CD14-positive monocyte (primary cell): ENCODE measurements around the gene CAMTA1. TPM values are rescaled to one million over a fixed set of nuclear protein-coding genes. Genes with fewer than 3 reads are reported as not detected.

Experiments
- DNase-seq, 3 donors: peaks; one replicate each; pipeline ENCODE4 v3.0.0-alpha.2; 2011 to 2022
- H2AFZ ChIP-seq: 2 replicates; pipeline ENCODE4 v1.6.0; 2012; ENCODE audit warnings: mild to moderate bottlenecking, low read depth, low read length, inconsistent platforms; ENCODE audit not compliant: insufficient read depth, poor library complexity, severe bottlenecking
- H3K27ac ChIP-seq, 2 donors: 1 replicate in 1 of 2; 2 replicates in 1 of 2; pipeline ENCODE4 v1.5.1; 2012 to 2013; ENCODE audit warnings: low read length in 2 of 2, control low read depth in 1 of 2, inconsistent platforms in 1 of 2, low read depth in 1 of 2, mild to moderate bottlenecking in 1 of 2
- H3K27me3 ChIP-seq, 2 donors: one replicate each; pipeline versions ENCODE4 v1.6.0 to v1.6.1; 2011 to 2013; ENCODE audit warnings: low read length in 2 of 2; ENCODE audit not compliant: control insufficient read depth in 2 of 2, insufficient read depth in 2 of 2
- H3K36me3 ChIP-seq, 2 donors: replicated peaks in 1 of 2; 1 replicate in 1 of 2; 2 replicates in 1 of 2; pipeline versions ENCODE4 v1.5.1 to v1.6.1; 2012 to 2013; ENCODE audit warnings: low read length in 2 of 2, control low read depth in 1 of 2, inconsistent platforms in 1 of 2, mild to moderate bottlenecking in 1 of 2; ENCODE audit not compliant: insufficient read depth in 2 of 2, control insufficient read depth in 1 of 2
- H3K4me1 ChIP-seq, 2 donors: 1 replicate in 1 of 2; 2 replicates in 1 of 2; pipeline versions ENCODE4 v1.5.1 to v1.6.1; 2012 to 2013; ENCODE audit warnings: low read length in 2 of 2, control low read depth in 1 of 2, inconsistent platforms in 1 of 2, mild to moderate bottlenecking in 1 of 2, moderate library complexity in 1 of 2; ENCODE audit not compliant: insufficient read depth in 2 of 2, control insufficient read depth in 1 of 2
- H3K4me2 ChIP-seq: replicated peaks from 2 replicates; pipeline ENCODE3; 2012; ENCODE audit warnings: low read length, moderate library complexity, mild to moderate bottlenecking; ENCODE audit not compliant: poor library complexity, severe bottlenecking; ENCODE audit errors: extremely low read depth
- H3K4me3 ChIP-seq, 3 experiments: fragments of 200-600 bp in 1 of 3; sonication (generic) in 1 of 3; replicated peaks in 1 of 3; 1 replicate in 2 of 3; 2 replicates in 1 of 3; pipeline ENCODE4 v1.5.1; 2011 to 2013; ENCODE audit warnings: low read length in 3 of 3, mild to moderate bottlenecking in 3 of 3, control low read depth in 2 of 3, low read depth in 2 of 3, inconsistent platforms in 1 of 3, moderate library complexity in 1 of 3
- H3K79me2 ChIP-seq: 2 replicates; pipeline ENCODE4 v1.6.0; 2012; ENCODE audit warnings: mild to moderate bottlenecking, control low read depth, inconsistent platforms, low read length, moderate library complexity; ENCODE audit not compliant: insufficient read depth
- H3K9ac ChIP-seq: 2 replicates; pipeline ENCODE4 v1.6.0; 2017; ENCODE audit warnings: low read length, mild to moderate bottlenecking; ENCODE audit not compliant: insufficient read depth, poor library complexity, severe bottlenecking
- H3K9me3 ChIP-seq, 2 donors: replicated peaks in 1 of 2; 1 replicate in 1 of 2; 2 replicates in 1 of 2; pipeline versions ENCODE4 v1.5.1 to v1.6.1; 2012 to 2013; ENCODE audit warnings: low read length in 2 of 2, control low read depth in 1 of 2; ENCODE audit not compliant: control insufficient read depth in 1 of 2, insufficient read depth in 1 of 2
- H4K20me1 ChIP-seq: 2 replicates; pipeline ENCODE4 v1.6.0; 2012; ENCODE audit warnings: mild to moderate bottlenecking, low read length, control low read depth, moderate library complexity; ENCODE audit not compliant: insufficient read depth
- H3K27ac Mint-ChIP-seq, 7 donors: one replicate each; pipeline ENCODE4 v1.8.0; 2020; ENCODE audit warnings: mild to moderate bottlenecking in 7 of 7, mixed read lengths in 7 of 7, moderate library complexity in 6 of 7, inconsistent platforms in 2 of 7
- H3K27me3 Mint-ChIP-seq, 3 donors: one replicate each; pipeline ENCODE4 v1.8.0; 2021 to 2022; ENCODE audit warnings: low read depth in 3 of 3, mild to moderate bottlenecking in 3 of 3, mixed read lengths in 3 of 3, moderate library complexity in 3 of 3, inconsistent platforms in 1 of 3
- H3K36me3 Mint-ChIP-seq, 2 donors: one replicate each; pipeline ENCODE4 v1.8.0; 2020; ENCODE audit warnings: mixed read lengths in 2 of 2, inconsistent platforms in 1 of 2, mild to moderate bottlenecking in 1 of 2
- H3K4me1 Mint-ChIP-seq: one replicate; pipeline ENCODE4 v1.8.0; 2020; ENCODE audit warnings: mild to moderate bottlenecking, mixed read lengths
- H3K4me3 Mint-ChIP-seq, 2 donors: one replicate each; pipeline ENCODE4 v1.8.0; 2020; ENCODE audit warnings: mild to moderate bottlenecking in 2 of 2, mixed read lengths in 2 of 2, moderate library complexity in 1 of 2
- H3K9me3 Mint-ChIP-seq, 7 donors: one replicate each; pipeline ENCODE4 v1.8.0; 2020 to 2022; ENCODE audit warnings: mixed read lengths in 7 of 7, mild to moderate bottlenecking in 6 of 7, moderate library complexity in 6 of 7, inconsistent platforms in 2 of 7
- CTCF ChIP-seq: fragments of 200-600 bp; IDR thresholded peaks from one replicate; pipeline ENCODE4 v1.8.0; 2022; ENCODE audit warnings: antibody characterized with exemption, mild to moderate bottlenecking
- WGBS: methylation state at CpG from one replicate; pipeline ENCODE4 v1.1.5; 2013; ENCODE audit warnings: missing lambda C conversion rate; ENCODE audit not compliant: insufficient coverage; 5-methylcytosine and 5-hydroxymethylcytosine counted together
- intact Hi-C, 2 donors: fragments of 100-400 bp; cut with micrococcal nuclease; formaldehyde crosslinking; loops; one replicate each; pipeline versions ENCODE4 v1.15.0 to v1.15.1; 2023
- polyA plus RNA-seq, 3 donors: library from polyadenylated mRNA; depleted of rRNA in 1 of 3; unstranded in 2 of 3; stranded (reverse) in 1 of 3; fragments of 300-500 nt in 2 of 3; fragments of >200 nt in 1 of 3; fragmentation: Illumina TruSeq in 2 of 3; gene quantifications; 1 replicate in 2 of 3; 2 replicates in 1 of 3; pipeline ENCODE4 v1.2.3, GENCODE V29; 2012 to 2021

The CAMTA1 gene
- polyA plus RNA-seq, 3 donors, result 52.0 to 89.6 (median 78.3) TPM

DNA sequence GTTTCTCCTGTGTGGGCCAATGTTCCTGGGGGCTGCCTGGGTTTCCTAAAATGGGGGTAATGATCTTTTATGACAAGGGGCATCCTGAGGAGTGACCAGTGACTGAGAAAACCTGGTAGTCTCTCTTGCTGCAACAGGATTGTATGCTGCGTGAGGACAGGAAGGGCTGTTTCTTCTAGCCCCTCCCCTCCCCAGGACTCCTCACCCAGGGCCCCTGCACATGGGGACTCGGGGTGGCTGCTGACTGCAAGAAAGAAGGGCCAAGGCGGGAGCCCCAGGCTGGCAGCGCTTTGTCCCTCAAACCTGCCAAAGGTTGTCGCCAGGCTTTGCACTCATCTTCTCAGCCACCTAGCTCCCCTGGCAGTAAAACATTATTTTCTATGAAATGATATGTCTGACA lies 442.4 kb downstream of the CAMTA1 start:
- Mint-ChIP-seq H3K27ac (no peak overlapping the region), H3K27me3 (peaks cover 0 to 7% (median 2%) of the 10 kb centered on the region in 3 donors), H3K9me3 (no peaks in the 10 kb centered on the region), H3K4me3 (no peak overlapping the region), H3K36me3 (no peaks in the 10 kb centered on the region), H3K4me1 (no peaks in the 10 kb centered on the region)
- no peak overlapping the region for H3K27ac ChIP-seq
- intact Hi-C loops, result no loop called here
- H4K20me1 ChIP-seq, result no peaks in the 10 kb centered on the region
- H3K4me3 ChIP-seq, result no peak overlapping the region
- 100% methylated on average over 3 of the region's 5 CpGs for WGBS
- no peaks in the 10 kb centered on the region for H3K4me1 ChIP-seq
- DNase-seq, result no peak
- no peaks in the 10 kb centered on the region for H3K36me3 ChIP-seq
- H3K9me3 ChIP-seq, result no peaks in the 10 kb centered on the region
- no peaks in the 10 kb centered on the region for H3K79me2 ChIP-seq
- H2AFZ ChIP-seq, result no peak overlapping the region
- no peaks in the 10 kb centered on the region for H3K27me3 ChIP-seq
- TF ChIP-seq CTCF, result no peak
- H3K4me2 ChIP-seq, result no peak overlapping the region
- H3K9ac ChIP-seq, result no peak overlapping the region

GRCh38 chr1:7228252-7228961 lies 443.2 kb downstream of the CAMTA1 start:
- H3K36me3 Mint-ChIP-seq, result no peaks in the 10 kb centered on the region
- Histone ChIP-seq H2AFZ (no peak overlapping the region), H3K9me3 (no peaks in the 10 kb centered on the region), H3K27me3 (no peaks in the 10 kb centered on the region), H3K9ac (no peak overlapping the region), H4K20me1 (no peaks in the 10 kb centered on the region), H3K79me2 (no peaks in the 10 kb centered on the region), H3K4me2 (no peak overlapping the region), H3K4me3 (no peak overlapping the region), H3K36me3 (no peaks in the 10 kb centered on the region), H3K27ac (no peak overlapping the region), H3K4me1 (no peaks in the 10 kb centered on the region)
- peaks cover 0 to 7% (median 2%) of the 10 kb centered on the region in 3 donors for H3K27me3 Mint-ChIP-seq
- DNase-seq, result no peak
- no peaks in the 10 kb centered on the region for H3K4me1 Mint-ChIP-seq
- intact Hi-C loops, result no loop called here
- H3K9me3 Mint-ChIP-seq, result no peaks in the 10 kb centered on the region
- no peak for TF ChIP-seq CTCF
- no peak overlapping the region for H3K27ac Mint-ChIP-seq
- WGBS, result 87% methylated on average over 17 of the region's 17 CpGs
- H3K4me3 Mint-ChIP-seq, result no peak overlapping the region
